ENCODE results near the gene GFOD1. TPM values are rescaled to one million over a fixed set of nuclear protein-coding genes. Genes with fewer than 3 reads are reported as not detected.

The GFOD1 gene
- polyA plus RNA-seq, 1 of the 3 experiments (the other 2 are of a cell fraction): 1.6 TPM

- DNase-seq: no peak
- H3K27ac ChIP-seq (ENCODE audit: low read depth in 2 of 2, low read length in 1 of 2): no peak overlapping the region
- H3K27me3 ChIP-seq (ENCODE audit: insufficient read depth): no peaks in the 10 kb centered on the region
- 76% methylated on average over 3 of the region's 3 CpGs for WGBS (ENCODE audit: low lambda C conversion rate)
- no peaks in the 10 kb centered on the region for H3K9me3 ChIP-seq
- no peaks in the 10 kb centered on the region for H3K36me3 ChIP-seq (replicated peaks in 1 of 2; ENCODE audit: control insufficient read depth in 1 of 2, insufficient read depth in 2 of 2, low read length in 1 of 2)
- peaks cover 0 to 12% of the 10 kb centered on the region in 2 experiments; a peak in 2 of 4 replicates for H3K4me1 ChIP-seq (ENCODE audit: control insufficient read depth in 1 of 2, insufficient read depth in 2 of 2, low read depth in 1 of 2, low read length in 1 of 2)
- no peak overlapping the region for H3K4me2 ChIP-seq
- no peak overlapping the region for H2AFZ ChIP-seq (ENCODE audit: low read depth)
- ChIA-PET POLR2A (no interaction called here), CTCF (interaction anchor here (0.6 to 1.2 kb wide), 4 partner anchors 13 to 100 kb away, joined by 3 to 5 read pairs (median 3); partner anchors contain the start of genes GFOD1 and SIRT5)
- H3K4me3 ChIP-seq (ENCODE audit: low read depth in 2 of 2, low read length in 1 of 2): no peak overlapping the region
- H3K79me2 ChIP-seq (ENCODE audit: insufficient read depth): no peaks in the 10 kb centered on the region
- H3K9me2 ChIP-seq: no peaks in the 10 kb centered on the region
- H3K9ac ChIP-seq: no peak overlapping the region
- no peaks in the 10 kb centered on the region for H3F3A ChIP-seq (replicated peaks; ENCODE audit: insufficient read depth)
- no peak for TF ChIP-seq ZBTB33 (IDR thresholded peaks at IDR 0.05; ENCODE audit: borderline replicate concordance, low read depth)
- no peak for TF ChIP-seq FOXM1 (IDR thresholded peaks at IDR 0.05; ENCODE audit: low read depth)
- TF ChIP-seq NRF1 (IDR thresholded peaks at IDR 0.05; ENCODE audit: low read depth, low read length): no peak
- no peak for TF ChIP-seq FOSL2 (IDR thresholded peaks at IDR 0.05; ENCODE audit: borderline replicate concordance, low read depth)
- TF ChIP-seq EP300 (IDR thresholded peaks at IDR 0.05; ENCODE audit: borderline replicate concordance in 1 of 2, low read depth in 1 of 2, low read length in 1 of 2): no peak
- no peak for TF ChIP-seq MXI1 (IDR thresholded peaks at IDR 0.05; ENCODE audit: low read depth, low read length)
- no peak for TF ChIP-seq RXRA (IDR thresholded peaks at IDR 0.05; ENCODE audit: borderline replicate concordance, low read depth)
- no peak for TF ChIP-seq REST (IDR thresholded peaks at IDR 0.05; ENCODE audit: low read depth, low read length)
- TF ChIP-seq JUND (IDR thresholded peaks at IDR 0.05): no peak
- no peak for TF ChIP-seq SMC3 (IDR thresholded peaks at IDR 0.05; ENCODE audit: low read depth, low read length)
- TF ChIP-seq IRF3 (IDR thresholded peaks at IDR 0.05; ENCODE audit: low read depth, low read length): no peak
- no peak for TF ChIP-seq CHD2 (IDR thresholded peaks at IDR 0.05; ENCODE audit: low read length, partially characterized antibody)
- H4K20me1 ChIP-seq (ENCODE audit: insufficient read depth): no peaks in the 10 kb centered on the region
Measured at GRCh38 chr6:13474360-13474759, 13.0 kb downstream of the GFOD1 start.
